Epithelial cell of esophagus (primary cell): ENCODE results near the gene PALLD.
A peak's percentile ranks its signal among the peaks of the same experiment; 100 is the strongest.

Source experiments
- DNase-seq: peaks from one replicate; pipeline ENCODE4 v3.0.0; 2010; ENCODE audit warnings: low read depth
- H3K4me3 ChIP-seq: 2 replicates; pipeline ENCODE4 v1.5.1; 2011; ENCODE audit warnings: mild to moderate bottlenecking, low read length, control low read depth
- TF ChIP-seq, protein P1 (sequence below): IDR thresholded peaks from 2 replicates; pipeline ENCODE4 v1.5.1; 2011; ENCODE audit warnings: low read depth, mild to moderate bottlenecking, low read length, control low read depth, inconsistent platforms; ENCODE audit not compliant: insufficient read depth; ENCODE audit errors: missing control alignments

Gene PALLD

DNA sequence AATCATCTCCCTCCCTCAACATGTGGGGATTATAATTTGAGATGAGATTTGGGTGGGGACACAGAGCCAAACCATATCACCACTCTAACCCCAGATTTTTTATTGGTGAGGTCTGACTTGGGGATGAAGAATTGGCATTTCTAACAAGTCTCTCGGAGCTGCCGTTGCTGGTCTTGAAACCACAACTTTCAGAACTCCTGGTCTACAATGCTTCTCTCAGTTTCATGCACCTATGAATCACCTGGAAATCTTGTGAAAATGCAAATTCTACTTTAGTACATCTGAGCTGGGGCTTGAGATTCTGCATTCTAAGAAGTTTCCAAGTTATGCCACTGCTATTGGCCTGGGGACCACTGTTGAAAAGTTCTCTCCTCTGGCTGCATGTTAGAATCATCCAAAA lies 78.6 kb downstream of the PALLD start:
- no peak for DNase-seq
- no peak overlapping the region for H3K4me3 ChIP-seq
- TF ChIP-seq, protein P1, sequence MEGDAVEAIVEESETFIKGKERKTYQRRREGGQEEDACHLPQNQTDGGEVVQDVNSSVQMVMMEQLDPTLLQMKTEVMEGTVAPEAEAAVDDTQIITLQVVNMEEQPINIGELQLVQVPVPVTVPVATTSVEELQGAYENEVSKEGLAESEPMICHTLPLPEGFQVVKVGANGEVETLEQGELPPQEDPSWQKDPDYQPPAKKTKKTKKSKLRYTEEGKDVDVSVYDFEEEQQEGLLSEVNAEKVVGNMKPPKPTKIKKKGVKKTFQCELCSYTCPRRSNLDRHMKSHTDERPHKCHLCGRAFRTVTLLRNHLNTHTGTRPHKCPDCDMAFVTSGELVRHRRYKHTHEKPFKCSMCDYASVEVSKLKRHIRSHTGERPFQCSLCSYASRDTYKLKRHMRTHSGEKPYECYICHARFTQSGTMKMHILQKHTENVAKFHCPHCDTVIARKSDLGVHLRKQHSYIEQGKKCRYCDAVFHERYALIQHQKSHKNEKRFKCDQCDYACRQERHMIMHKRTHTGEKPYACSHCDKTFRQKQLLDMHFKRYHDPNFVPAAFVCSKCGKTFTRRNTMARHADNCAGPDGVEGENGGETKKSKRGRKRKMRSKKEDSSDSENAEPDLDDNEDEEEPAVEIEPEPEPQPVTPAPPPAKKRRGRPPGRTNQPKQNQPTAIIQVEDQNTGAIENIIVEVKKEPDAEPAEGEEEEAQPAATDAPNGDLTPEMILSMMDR, result no peak

DNA sequence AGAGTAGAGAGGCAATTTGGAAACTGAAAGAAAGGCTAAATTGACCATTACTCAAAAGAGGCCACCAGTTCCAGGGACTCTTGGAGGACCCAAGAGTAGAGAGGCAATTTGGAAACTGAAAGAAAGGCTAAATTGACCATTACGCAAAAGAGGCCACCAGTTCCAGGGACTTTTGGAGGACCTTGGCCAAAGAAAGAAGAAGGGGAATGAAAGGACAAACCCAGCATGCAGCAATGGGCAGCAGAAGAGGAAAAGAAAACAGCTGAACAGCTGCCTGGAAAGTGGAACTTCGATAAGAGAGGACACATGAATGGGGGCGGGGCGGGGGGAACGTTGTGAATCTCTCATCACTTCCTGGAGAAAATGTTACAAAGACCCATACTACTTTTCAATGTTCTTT lies 80.8 kb downstream of the PALLD start:
- H3K4me3 ChIP-seq, result no peak overlapping the region
- no peak for DNase-seq
- TF ChIP-seq, protein P1, result no peak

DNA sequence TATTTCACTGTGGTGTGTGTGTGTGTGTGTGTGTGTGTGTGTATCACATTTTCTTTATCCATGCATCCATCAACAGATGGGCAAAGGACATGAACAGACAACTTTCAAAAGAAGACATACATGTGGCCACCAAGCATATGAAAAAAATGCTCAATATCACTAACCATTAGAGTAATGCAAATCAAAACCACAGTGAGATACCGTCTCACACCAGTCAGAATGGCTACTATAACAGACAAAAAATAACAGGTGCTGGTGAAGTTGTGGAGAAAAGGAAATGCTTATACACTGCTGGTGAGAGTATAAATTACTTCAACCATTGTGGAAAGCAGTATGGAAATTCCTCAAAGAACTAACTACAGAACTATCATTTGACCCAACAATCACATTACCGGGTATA lies 83.4 kb downstream of the PALLD start:
- DNase-seq, result no peak
- TF ChIP-seq, protein P1, result no peak
- no peak overlapping the region for H3K4me3 ChIP-seq

DNA sequence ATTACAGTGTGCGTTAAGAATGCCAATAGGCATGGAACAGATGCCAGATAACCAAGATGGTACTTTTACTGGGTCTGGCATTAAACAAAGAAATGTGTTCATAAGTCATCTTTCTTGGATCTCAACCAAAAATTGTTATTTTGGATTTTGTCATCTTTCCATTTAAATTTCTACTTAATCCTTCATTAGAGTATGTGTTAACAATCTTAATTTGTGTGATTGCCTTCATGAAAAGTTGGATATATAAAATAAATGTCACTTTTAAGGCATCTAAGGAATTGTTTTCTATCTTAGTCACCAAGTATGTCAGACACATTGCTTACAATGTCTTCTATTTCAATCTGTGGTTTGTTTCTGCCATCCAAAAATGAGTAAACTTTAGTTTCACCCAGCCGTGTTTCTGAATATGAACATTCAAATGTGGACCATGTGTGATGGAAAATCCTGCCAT lies 87.5 kb downstream of the PALLD start:
- no peak overlapping the region for H3K4me3 ChIP-seq
- DNase-seq, result peak; percentile 27
- TF ChIP-seq, protein P1, result no peak

DNA sequence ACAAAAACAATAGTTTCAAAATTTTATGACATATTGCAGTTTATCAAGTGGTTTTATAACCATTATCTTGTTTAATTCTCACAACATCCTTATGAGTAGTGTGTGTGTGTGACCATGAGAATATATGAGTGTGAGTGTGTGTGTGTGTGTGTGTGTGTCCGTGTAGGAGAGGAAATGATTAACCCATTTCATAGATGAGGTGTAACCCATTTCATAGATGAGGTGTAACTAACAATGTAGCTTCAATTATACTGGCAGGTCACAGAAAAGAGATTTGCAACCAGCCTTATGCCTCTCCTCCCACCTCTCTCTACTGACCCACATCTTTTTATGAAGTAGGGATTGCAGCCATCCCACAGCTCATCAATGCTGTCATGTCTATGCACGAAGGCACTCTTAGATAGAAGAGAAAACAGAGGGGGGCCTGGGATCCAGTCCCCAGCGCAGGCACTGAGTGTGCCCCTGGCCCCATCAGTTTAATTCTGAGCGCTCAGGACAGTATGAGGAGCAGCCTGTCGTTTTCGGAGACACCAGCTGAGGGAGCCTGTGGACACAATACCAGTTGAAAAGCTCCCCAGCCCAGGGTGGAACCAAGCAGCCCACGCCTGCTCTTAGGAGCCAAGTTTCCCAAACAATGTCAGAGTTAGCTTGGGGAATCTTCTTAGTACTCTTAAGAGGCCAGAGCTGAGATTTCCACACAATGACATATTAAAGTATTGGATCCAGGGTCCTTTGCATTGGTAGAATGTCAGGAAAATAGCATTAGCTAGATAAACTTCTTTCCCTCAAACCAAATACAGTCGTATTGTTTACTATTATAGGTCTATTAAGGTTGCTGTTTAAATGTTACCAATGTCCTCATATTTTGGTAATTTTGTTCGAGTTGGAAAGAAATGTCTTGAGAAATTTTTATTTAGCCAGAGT lies 88.6 kb downstream of the PALLD start:
- DNase-seq, result peak; percentile 85
- TF ChIP-seq, protein P1, result peak; percentile 82
- H3K4me3 ChIP-seq, result no peak overlapping the region

DNA sequence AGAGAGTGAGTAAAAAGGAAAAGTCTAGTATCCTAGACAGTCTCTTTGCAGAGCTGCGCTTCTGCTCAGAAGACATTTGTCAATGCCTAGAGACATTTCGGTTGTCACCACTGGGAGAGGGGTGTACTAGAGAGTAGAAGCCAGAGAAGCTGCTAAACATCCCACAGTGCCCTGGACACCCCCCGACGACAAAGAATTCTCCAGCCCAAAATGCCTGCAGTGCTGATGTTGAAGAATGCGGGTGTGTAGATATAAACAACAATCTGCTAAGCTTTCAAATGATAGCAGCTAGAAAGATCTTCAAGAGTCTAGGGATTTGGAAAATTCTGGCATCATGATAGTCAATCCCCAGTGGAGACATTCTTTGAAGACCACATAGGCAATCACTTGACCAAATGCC lies 90.1 kb downstream of the PALLD start:
- no peak overlapping the region for H3K4me3 ChIP-seq
- TF ChIP-seq, protein P1, result no peak
- no peak for DNase-seq
